NOMO-1 treated with DMSO at 0.1 percent for 48 hours (cell line): Measurements from ENCODE around the gene RASA1.
"Not testable (repeated sequence)": the region's sequence is repeated elsewhere in the genome, so short reads cannot be mapped to it uniquely, and the experiment has no call there.

Source experiments
- DNase-seq: peaks from one replicate; lab custom pipeline; 2025; ENCODE audit not compliant: unreplicated experiment; lab: John Stamatoyannopoulos, UW

Gene RASA1

DNA sequence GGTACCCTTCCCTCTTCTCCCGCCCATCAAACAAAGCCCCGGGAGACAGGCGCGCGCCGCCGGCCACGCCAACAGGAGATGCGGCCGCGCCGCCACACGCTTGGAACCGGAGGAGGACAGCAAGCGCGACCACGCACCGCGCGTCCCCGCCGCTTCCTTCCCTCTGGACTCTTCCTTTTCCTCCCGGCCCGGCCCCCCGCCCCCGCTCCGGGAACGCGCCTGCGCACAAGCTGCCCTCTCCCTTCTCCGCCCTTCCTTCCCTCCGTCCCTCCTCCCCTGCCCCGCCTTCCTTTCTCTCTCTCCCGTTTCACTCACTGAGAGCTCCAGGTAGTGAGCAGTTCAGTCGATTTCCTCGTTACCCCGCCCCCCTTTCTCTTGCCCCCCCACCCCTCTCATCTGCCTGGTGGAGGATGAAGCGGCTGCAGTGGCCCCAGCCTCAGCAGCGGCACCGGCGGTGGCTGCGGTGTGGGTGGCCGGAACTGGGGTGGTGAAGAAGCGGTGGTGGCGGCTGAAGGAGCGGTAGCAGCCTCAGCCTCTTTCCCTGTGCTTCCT, at the start of gene RASA1:
Gene RASA1, plus strand, starts transcription at position 310 of the 552 bp plus-strand sequence. CDS start 569 bp downstream, outside the sequence.
- DNase-seq, result peak; percentile 92

DNA sequence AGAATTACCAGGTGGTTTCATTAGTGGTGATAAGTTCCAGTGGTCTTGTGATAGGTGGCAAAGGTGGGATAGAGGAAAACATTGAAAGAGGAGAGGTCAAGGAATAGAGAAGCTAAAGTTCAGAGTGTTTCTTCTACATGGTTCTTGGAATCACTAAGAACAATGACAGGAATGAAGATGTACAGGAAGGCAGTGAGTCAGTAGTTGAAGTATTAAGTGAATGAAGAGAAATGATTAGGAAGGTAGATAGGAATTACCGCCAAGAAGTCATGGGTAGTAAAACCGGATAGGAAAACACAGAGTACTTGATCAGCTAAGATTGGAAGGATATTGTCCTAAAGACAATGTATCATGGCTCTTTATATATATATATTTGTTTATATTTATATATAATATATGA, 37.9 kb upstream of the RASA1 start:
- no peak for DNase-seq

DNA sequence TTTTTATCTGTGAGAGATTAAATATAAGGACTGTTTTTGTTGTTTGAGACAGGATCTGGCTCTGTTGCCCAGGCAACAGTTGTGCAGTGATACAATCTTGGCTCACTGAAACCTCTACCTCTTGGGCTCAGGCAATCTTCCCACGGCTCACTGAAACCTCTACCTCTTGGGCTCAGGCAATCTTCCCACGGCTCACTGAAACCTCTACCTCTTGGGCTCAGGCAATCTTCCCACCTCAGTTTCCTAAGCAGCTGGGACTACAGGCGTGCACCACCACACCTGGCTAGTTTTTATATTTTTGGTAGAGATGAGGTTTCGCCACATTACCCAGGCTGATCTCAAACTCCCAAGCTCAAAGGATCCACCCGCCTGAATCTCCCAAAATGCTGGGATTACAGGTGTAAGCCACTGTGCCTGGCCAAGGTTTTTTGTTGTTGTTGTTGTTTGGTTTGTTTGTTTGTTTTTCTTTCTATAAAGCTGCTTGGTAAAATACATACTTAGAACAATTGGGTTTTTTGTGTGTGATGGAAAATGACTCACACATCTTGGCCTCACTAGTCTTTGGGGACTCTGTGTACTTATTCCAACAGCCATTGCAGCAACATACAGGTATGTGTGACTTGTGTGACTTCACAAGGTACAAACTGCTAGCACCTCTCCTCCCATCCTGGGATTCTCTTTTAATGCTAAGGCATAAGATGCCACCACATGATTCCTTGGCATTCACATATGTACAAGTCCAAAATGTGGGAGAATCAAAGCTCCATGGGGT, 36.5 kb upstream of the RASA1 start:
- no peak for DNase-seq

DNA sequence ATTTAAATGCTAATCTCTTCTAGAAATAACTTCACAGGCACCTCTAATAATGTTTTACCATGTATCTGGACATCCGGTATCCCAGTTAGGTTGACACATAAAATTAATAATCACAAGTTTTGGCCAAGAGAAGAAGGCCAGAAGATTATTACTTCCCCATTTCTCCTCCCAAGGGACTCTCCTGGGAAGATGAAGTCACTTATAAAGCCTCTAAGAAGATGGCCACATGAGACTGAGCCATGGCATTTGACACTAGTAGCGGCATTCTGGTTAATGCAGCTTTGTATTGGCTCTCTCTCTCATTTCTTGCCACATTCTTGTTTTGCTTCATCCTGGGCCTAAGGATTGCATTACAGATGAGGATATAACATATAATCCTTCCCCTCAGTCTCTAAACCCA, 34.5 kb upstream of the RASA1 start:
- no peak for DNase-seq

DNA sequence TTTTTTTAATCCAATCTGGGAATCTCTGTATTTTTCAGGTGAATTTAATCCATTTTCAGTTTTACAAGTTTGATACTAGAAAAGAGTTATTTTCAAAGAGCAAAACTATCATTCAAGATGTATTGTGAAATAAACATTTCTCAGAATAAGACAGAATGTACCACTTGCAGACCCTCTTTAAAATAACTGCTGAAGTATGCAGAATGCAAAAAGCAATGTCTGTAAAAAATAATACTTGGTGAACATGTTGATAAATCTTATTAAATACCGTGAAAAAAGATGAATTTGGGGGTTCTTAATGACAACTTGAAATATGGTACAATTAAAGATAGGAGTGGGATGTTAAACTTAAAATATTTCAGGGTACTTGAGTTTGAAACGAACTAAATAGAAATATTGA, 26.1 kb upstream of the RASA1 start:
- no peak for DNase-seq

DNA sequence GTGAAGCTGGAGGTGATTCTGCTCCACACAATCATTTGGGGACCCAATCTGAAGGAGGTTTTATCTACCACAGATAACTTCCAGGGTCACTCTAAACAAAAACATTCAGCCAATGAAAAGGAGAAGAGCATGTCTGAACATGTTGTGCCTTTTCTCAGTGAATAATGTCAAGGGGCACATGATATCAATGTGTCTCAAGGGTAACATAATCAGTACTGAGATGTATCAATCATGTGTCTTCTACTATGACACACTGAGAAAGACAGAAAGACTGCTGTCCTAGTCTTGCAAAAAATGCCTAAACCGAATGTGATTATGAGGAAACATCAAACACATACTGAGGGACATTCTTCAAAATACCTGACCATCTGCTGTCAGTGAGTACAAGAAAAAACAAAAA, 25.4 kb upstream of the RASA1 start:
- DNase-seq, result no peak

DNA sequence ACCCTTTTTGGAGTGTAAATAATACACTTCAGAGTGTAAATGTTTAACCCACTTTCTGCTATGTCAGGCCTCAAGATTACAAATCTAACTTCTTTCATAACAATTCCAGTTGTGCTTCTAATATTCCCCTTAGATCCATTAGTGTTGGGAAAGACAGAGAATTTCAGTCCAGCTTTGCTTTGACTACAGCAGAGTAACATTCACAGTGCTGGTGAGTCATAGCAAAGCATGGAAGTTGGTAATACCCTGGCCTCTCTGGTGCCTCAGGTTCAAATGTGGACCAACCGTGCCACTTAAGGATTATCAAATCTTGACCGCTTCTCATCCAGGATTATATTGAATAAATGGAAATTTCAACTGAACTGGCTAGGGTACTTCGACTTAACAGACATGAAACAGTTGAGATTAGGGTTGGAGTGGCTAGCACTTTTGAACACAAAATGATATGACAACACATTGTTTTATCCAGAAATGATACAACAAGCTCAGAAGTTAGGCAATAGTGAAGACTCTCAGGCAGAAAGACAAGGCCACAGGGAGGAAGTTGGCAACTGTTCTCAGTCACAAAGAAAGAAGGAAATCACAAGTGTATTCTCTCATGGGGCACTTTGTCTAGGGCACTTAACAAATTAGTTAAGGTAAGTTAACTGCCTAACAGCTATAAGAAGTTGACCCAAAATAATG, 24.4 kb upstream of the RASA1 start:
- DNase-seq, result peak; percentile 87

DNA sequence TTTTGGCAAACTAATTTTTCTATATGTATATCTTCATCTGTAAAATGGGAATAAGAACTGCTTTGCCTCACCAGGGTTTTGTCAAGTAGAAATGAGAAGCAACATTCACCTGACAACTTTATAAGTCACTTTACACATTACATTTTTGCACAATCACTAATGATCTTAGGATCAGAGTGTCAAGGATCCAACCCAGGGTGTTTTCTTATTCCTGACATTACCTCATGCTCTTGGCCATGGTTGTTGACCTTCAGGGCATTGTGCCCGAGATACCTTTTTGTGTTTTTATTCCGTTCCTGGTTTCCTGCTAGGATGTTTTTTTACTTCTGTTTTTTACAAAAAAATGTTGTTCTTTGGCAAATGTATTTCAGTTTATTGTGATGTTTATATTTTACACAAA, 22.2 kb upstream of the RASA1 start:
- no peak for DNase-seq

DNA sequence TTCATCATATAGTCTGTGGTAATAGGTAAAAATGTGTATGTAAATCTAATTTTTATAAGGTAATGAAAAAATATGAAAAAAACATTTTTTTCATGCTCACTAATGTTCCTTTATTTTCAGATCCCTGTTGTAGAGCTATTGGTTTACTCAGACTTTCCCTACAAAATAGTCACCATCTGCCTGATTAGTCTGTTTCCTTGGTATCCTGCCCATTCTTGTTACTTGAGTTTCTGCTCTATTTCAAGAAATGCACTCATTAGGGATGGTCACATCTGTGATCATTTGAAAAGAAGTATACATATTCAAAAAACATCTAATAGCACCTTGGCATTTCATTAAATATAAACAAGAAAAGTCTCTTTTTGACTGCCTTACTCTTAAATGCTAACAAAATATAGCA, 21.6 kb upstream of the RASA1 start:
- no peak for DNase-seq

DNA sequence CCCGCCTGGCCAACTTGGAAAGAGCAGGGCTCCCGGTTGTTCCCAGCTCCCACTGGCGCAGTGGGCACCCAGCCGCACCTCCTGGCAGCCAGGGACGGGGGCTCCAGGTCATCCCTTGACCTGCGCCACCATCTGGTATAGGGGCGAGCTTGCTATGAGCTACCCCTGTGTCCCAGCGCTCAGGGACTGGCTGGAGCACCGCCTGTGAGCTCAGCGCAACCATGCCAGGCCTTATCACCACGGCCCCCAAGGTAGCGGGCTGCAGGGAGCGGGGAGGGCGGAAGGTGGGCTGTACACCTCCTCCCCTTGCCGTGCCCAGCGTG, 15.4 kb upstream of the RASA1 start:
- DNase-seq, result no peak

DNA sequence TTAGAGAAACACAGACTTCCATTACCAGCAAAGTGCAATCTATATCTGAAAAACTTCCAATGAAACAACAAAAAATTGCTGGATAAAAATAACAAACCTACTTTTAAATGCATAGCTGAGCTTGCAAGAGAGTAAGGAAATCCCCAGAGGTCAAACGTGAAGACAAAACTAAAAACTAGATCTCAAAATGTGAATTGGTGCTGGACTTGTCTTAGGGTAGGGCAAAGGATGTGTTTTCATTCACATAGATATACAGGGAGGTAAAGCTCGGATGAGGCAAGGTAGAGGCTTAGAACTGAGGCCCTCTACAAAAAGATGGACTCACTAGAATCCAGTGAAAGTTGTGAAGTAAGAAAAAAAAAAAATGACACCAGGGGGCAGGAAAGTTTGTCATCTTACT, 13.6 kb upstream of the RASA1 start:
- no peak for DNase-seq

DNA sequence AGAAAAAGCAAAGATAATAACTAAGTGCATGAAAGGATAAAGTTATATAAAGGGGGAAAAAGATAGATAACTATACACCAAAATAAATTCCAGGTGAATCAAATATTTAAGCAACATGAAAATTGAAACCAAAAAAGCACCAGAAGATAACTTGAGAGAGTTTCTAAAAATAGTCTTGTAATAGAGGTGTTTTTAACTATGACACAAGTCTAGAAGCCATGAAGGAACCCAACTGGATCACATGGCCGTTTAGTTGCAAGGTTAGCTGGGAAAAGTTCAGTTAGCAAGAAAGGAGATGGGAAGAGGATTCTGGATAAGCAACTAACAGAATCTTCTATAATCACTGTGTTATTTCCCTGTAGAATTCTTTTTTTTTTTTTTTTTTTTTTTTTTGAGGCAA, 9.2 kb upstream of the RASA1 start:
- no peak for DNase-seq

DNA sequence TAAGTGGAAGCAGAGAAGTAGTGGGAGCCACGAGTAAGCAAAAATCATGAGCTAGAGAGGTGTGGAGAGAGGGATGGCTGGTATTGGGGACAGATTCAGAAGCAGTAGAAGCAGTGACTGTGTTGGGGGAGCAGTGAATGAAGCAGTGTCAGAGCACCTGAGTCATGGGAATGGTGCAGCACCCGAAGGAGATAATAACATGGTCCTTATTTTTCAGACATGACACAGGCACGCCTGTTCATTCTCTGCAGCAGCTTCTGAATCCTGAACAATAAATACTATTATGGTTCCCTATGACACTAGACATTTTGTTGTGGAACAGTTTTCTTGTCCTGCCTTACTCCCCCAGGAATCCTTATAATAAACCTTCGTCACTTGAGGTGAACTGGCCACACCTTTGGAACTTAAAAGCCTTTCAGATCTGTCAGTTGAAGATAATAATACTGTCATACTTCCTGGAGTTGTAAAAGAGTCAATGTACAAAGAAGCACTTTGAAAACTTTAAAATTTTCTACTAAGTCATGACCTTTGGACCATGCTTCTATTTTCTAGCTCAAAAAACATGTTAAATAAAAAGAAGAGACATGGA, 7.0 kb upstream of the RASA1 start:
- no peak for DNase-seq

DNA sequence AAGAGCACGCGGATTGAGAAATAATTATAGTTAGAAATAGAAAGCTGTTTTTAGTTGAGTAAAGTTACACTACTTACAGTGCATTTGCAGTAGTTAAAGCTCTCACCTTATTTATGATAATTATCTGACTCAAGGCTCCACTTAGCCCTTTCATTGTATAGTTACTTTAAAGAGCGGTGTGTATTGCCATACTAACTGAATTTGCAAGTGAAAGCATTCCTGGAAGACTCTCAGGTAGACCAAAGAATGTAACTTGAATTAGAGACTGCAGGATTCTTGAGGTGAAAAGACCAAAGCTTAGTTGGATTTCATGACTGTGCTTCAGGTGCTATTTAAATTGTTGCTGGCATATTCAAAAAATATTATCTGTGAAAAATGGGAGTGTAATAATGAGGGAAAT, 4.2 kb upstream of the RASA1 start:
- no peak for DNase-seq

DNA sequence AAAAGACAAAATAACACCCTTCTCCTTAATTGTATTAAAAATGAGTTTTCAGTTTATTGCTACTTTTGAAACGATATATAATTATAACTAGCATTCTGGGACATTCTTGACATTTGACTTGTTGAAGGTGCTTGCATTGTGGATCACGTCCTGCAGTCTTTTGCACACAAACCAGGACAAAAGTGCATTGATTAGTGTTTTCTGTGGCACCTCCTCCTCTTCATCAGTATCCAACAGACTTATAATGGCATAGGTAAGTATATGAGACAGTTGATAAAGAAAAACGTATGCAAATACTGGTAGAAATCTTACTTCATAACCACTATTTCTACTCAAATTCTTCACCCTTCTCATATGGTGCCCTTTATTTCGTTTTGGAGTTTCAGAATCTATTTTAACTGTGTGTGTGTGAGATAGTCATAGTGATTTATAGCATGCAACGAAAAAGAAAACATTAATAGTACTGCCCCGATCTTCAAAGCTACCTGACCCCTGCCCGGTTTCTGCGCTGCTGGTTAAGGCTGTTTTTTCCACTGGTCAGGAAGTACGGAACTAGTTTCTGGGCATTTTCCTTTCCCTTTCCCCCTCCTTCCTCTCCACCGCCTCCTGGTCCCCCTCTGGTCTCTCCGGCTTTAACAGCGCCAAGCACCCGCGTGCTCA, 639 bp upstream of the RASA1 start:
- DNase-seq, result peak; percentile 48

DNA sequence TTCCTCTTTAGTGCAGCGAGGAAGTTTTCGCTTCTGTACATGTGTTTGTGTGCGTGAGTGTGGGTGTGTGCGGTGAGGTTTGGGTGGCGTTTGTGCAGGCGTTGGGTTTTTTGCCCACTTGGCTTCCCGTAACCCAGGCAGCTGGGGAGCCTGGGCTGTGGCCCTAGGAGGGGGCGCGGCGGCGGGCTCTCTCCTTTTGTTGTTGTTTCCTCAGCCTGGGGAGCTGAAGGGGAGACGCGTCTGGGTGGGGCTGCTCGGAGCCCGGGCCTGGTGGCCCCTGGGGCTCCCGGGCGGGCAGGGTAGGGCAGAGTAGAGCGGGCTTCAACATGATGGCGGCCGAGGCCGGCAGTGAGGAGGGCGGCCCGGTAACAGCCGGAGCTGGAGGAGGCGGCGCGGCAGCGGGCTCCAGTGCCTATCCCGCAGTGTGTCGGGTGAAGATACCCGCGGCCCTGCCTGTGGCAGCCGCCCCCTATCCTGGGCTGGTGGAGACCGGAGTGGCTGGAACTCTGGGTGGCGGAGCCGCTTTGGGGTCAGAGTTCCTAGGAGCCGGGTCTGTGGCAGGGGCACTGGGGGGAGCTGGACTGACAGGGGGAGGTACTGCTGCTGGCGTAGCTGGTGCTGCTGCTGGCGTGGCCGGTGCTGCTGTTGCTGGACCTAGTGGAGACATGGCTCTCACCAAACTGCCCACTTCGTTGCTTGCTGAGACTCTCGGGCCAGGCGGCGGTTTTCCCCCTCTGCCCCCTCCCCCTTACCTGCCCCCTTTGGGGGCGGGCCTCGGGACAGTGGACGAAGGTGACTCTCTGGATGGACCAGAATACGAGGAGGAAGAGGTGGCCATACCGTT, 665 bp downstream of the RASA1 start:
- DNase-seq, result peak; percentile 83

DNA sequence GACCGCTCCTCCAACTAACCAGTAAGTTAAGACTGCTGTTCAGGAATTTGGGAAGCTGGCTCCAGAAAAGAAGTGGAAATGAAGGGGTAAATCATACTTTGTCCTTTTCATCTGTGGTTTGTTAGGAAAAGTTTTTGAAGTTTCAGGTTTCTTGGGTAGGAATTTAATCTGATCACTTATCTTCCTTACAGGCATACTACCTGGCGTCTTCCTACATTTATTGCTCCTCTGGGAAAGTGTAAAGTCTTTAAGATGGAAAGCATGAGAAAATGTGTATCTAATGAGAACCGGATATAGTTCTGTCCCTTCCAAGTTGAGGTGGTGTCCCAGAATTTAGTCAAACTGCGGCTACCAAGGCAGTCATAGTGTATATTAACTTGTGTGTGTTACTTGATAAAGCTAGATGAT, 1.3 kb downstream of the RASA1 start:
- DNase-seq, result no peak

DNA sequence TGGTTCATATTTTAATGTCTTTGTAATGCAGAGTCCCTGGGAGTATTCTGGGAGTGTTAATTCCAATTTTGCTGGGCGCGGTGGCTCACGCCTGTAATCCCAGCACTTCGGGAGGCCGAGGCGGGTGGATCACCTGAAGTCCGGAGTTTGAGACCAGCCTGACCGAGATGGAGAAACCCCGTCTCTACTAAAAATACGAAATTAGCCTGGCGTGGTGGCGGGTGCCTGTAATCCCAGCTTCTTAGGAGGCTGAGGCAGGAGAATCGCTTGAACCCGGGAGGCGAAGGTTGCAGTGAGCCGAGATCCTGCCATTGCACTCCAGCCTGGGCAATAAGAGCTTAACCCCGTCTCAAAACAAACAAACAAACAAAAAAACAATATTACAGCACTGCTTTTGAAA, 3.2 kb downstream of the RASA1 start:
- not testable (repeated sequence) for DNase-seq

DNA sequence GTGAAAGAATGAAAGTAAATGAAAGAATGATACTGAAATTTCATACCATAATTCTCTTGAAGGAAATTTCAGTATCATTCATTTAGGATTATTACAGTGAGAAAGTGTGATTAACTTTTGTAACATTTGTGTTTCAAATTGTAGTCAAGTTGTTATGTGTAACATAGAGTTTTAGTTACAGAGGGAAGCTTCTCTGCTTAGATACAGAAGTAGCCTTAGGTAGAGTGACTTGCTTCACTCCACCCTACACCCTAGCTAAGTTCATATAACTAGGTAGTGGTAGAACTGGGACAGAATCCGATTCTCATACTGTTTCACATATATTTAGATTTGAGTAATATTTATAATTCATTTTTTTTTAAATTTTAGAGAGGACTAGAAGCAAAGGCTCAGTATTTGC, 9.0 kb downstream of the RASA1 start:
- no peak for DNase-seq

DNA sequence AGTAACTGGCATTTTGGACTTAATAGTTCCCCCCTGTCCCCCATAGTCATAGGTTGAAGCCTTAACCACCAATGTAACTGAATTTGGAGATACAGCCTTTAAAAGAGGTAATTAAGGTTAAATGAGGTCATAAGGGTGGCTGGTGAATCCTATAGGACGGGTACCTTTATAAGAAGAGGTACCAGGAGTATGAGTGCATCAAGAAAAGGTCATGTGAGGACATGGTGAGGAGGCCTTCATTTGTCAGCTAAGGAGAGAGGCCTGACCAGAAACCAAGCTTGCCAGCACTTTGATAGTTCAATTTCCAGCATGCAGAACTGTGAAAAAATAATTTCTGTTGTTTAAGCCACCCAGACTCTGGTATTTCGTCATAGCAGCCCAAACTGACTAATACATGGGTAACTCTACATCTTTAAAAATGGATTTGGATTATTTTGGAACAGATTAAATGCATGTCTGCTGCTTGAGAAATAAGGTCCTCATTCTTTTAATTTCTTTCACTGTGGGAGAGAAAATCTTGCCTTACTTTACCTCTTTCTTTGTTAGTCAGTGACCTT, 9.7 kb downstream of the RASA1 start:
- peak; percentile 15 for DNase-seq
